Measurements from ENCODE around the gene CCDC47. TPM values are rescaled to one million over a fixed set of nuclear protein-coding genes. Genes with fewer than 3 reads are reported as not detected.

CCDC47 gene
- total and polyA plus RNA-seq, 12 donors, result 32.0 to 153 (median 88.6) TPM

GRCh38 chr17:63698886-63699637, 74.3 kb downstream of the CCDC47 start:
- H3K4me1 ChIP-seq, result peaks cover 8 to 77% (median 31%) of the 10 kb centered on the region in 9 donors
- no peak for TF ChIP-seq CTCF (IDR thresholded peaks at IDR 0.05)
- H3K4me3 ChIP-seq, result peak overlapping the region in 9 of 10 donors; percentile 52 to 77 (median 59)
- peak; percentile 55 to 59 for DNase-seq
- H3K27ac ChIP-seq, result peak overlapping the region in 9 of 10 donors; percentile 25 to 95 (median 81)
- intact Hi-C loops (cut with DNase I), result loop anchor here in 2 of 10 donors (10.0 kb wide), 3 partner anchors 74 to 274 kb away; partner anchors contain the start of gene MAP3K3 (in 1 of the 2)
- H3K27me3 ChIP-seq, result no peaks in the 10 kb centered on the region
- no peaks in the 10 kb centered on the region for H3K9me3 ChIP-seq
- WGBS, 2 donors, result 12 to 22% methylated on average over 44 to 45 of the region's 45 CpGs
- H3K36me3 ChIP-seq, result peaks cover 0 to 59% (median 9%) of the 10 kb centered on the region in 9 donors
- peak; percentile 6 to 32 (median 20) for ATAC-seq

- H3K4me1 ChIP-seq, result peaks cover 8 to 76% (median 31%) of the 10 kb centered on the region in 9 donors
- peaks cover 0 to 59% (median 15%) of the 10 kb centered on the region in 9 donors for H3K36me3 ChIP-seq
- DNase-seq, result no peak
Measured at GRCh38 chr17:63698381-63698885, 75.0 kb downstream of the CCDC47 start.

GRCh38 chr17:63697341-63698286, 75.8 kb downstream of the CCDC47 start:
- intact Hi-C loops (cut with DNase I), result loop anchor here in 2 of 10 donors (10.0 kb wide), 3 partner anchors 73 to 273 kb away; partner anchors contain the start of gene MAP3K3 (in 1 of the 2)
- ATAC-seq (peak in 6 of 8 donors; percentile 1 to 32 (median 16)), DNase-seq (peak; percentile 34 to 55)
- Histone ChIP-seq H3K27me3 (no peaks in the 10 kb centered on the region), H3K4me1 (peaks cover 8 to 68% (median 31%) of the 10 kb centered on the region in 9 donors), H3K27ac (peak overlapping the region in 5 of 10 donors; percentile 2 to 95 (median 82)), H3K4me3 (peak overlapping the region in 6 of 10 donors; percentile 52 to 77 (median 60)), H3K36me3 (peaks cover 0 to 59% (median 23%) of the 10 kb centered on the region in 9 donors), H3K9me3 (no peaks in the 10 kb centered on the region)
- TF ChIP-seq CTCF (IDR thresholded peaks at IDR 0.05), result peak in 8 of 9 donors; percentile 20 to 71 (median 43)
- 75 to 76% methylated on average over 22 of the region's 22 CpGs for whole genome bisulfite sequencing, 2 donors

More at GRCh38 chr17:63698381-63698885, 75.0 kb downstream of the CCDC47 start:
- intact Hi-C loops (cut with DNase I), result loop anchor here in 2 of 10 donors (10.0 kb wide), 3 partner anchors 74 to 274 kb away; partner anchors contain the start of gene MAP3K3 (in 1 of the 2)
- Histone ChIP-seq H3K27me3 (no peaks in the 10 kb centered on the region), H3K9me3 (no peaks in the 10 kb centered on the region), H3K4me3 (peak overlapping the region in 8 of 10 donors; percentile 52 to 77 (median 58)), H3K27ac (peak overlapping the region in 7 of 10 donors; percentile 25 to 95 (median 77))
- TF ChIP-seq CTCF (IDR thresholded peaks at IDR 0.05), result no peak
- WGBS, 2 donors, result 62 to 70% methylated on average over 24 of the region's 24 CpGs
- peak in 1 of 8 donors; percentile 9 for ATAC-seq
